Effector memory CD8-positive, alpha-beta T cell (primary cell): ENCODE data around the gene LINC01488.

Source experiments
- ATAC-seq: fragments of 150-1000 bp; cut with Tn5 transposase; replicated peaks from 2 replicates; pipeline ENCODE4 v1.10.0; 2021; ENCODE audit warnings: mild to moderate bottlenecking, moderate library complexity
- DNase-seq, 3 experiments: peaks; one replicate each; pipeline ENCODE4 v3.0.0; 2021
- H3K27ac Mint-ChIP-seq, 2 donors: one replicate each; pipeline ENCODE4 v1.8.0; 2022; ENCODE audit warnings: mild to moderate bottlenecking in 2 of 2, mixed read lengths in 2 of 2, moderate library complexity in 2 of 2
- H3K27me3 Mint-ChIP-seq, 2 donors: one replicate each; pipeline ENCODE4 v1.8.0; 2022; ENCODE audit warnings: mixed read lengths in 2 of 2
- H3K36me3 Mint-ChIP-seq: one replicate; pipeline ENCODE4 v1.8.0; 2022; ENCODE audit warnings: mild to moderate bottlenecking, moderate library complexity, mixed read lengths; ENCODE audit not compliant: insufficient read depth
- H3K4me1 Mint-ChIP-seq, 2 donors: one replicate each; pipeline ENCODE4 v1.8.0; 2022; ENCODE audit warnings: low read depth in 2 of 2, mixed read lengths in 2 of 2
- H3K4me3 Mint-ChIP-seq, 2 donors: one replicate each; pipeline ENCODE4 v1.8.0; 2022; ENCODE audit warnings: mild to moderate bottlenecking in 2 of 2, mixed read lengths in 2 of 2, moderate library complexity in 2 of 2
- H3K9me3 Mint-ChIP-seq, 2 donors: one replicate each; pipeline ENCODE4 v1.8.0; 2022; ENCODE audit warnings: mixed read lengths in 2 of 2
- total RNA-seq, 9 experiments: gene quantifications; one replicate each; lab custom pipeline; 2026; lab: John Stamatoyannopoulos, UW

The LINC01488 gene
- 0 to 0.06 (median 0) reads per million in 9 experiments for total RNA-seq

- no peaks in the 10 kb centered on the region for H3K4me1 Mint-ChIP-seq
- no peak for DNase-seq
These were observed at the start of gene LINC01488 for GRCh38 chr11:69481393-69481844. TSS of gene LINC01488 (plus strand) at chr11:69481663.

DNA sequence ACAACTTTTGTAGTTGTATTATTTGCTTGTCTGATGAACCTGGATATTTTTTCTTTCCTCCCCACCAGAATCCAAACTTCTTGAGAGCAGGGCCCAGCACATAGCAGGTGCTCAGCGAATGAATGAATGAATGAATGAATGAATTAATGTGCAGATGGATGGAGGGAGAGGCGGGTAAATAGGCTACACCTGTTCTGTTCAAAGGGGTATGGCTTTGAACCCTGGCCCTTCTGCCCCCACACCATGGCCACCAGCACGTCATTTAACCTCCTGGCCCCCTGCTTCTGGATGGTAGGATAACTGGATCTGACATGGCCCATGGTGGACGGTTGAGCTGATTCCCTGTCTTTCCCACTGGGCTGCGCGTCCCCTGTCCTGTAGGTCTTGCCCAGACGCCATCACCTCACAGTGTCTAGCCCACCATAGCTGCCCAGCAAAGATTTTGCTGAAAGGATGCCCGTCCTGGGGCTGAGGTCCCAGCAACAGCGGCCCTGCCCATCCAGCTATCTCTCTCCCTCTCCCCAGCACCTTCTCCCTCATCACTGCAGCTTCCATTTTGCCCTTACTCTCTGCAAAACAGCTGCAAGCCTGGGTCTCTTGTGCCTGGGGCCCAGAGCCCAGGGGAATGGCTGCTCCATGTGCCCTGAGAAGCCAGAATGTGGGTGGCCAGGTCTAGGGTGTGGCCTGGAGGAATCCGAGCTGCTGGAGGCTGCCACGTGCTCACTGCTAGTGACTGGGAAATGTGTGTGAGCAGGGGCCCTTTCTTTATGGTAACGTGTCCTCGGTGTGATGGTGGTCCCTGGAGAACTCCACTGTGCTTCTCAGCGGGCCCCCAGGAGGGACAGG is 49.3 kb upstream of the LINC01488 start:
- ATAC-seq (no peak), DNase-seq (no peak)
- H3K27me3 Mint-ChIP-seq: peaks cover 24 to 84% of the 10 kb centered on the region in 2 donors
- H3K36me3 Mint-ChIP-seq: no peaks in the 10 kb centered on the region
- H3K9me3 Mint-ChIP-seq: no peaks in the 10 kb centered on the region
- no peaks in the 10 kb centered on the region for H3K4me1 Mint-ChIP-seq
- H3K4me3 Mint-ChIP-seq: no peak overlapping the region
- no peak overlapping the region for H3K27ac Mint-ChIP-seq

More at GRCh38 chr11:69481393-69481844, at the start of gene LINC01488:
- peaks cover 0 to 22% of the 10 kb centered on the region in 2 donors for H3K27me3 Mint-ChIP-seq
- no peak for ATAC-seq
- H3K36me3 Mint-ChIP-seq: no peaks in the 10 kb centered on the region
- H3K9me3 Mint-ChIP-seq: no peaks in the 10 kb centered on the region
- no peak within 1 kb of the TSS for H3K4me3 Mint-ChIP-seq
- H3K27ac Mint-ChIP-seq: no peak within 1 kb of the TSS

DNA sequence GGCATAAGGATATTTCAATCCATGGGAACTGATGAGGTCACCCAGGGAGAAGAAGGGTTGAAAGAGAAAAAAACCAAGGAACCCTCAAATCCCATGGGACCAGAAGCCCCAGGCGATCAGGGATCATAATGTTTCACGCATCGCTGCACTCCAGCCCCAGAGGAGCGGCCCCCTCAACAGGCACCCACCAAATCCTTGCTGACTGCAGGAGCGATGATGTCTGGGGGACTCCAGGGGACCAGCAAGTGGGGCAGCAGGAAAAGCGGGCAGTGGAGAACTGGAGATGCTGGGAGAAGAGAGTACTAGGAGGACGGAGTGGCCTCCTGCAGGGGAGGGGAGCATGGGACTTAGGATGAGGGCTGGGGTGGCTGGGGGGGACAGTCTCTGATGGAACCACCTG is 47.7 kb upstream of the LINC01488 start:
- no peaks in the 10 kb centered on the region for H3K4me1 Mint-ChIP-seq
- H3K27ac Mint-ChIP-seq: no peak overlapping the region
- DNase-seq (no peak), ATAC-seq (no peak)
- no peaks in the 10 kb centered on the region for H3K36me3 Mint-ChIP-seq
- peaks cover 24 to 82% of the 10 kb centered on the region in 2 donors for H3K27me3 Mint-ChIP-seq
- H3K4me3 Mint-ChIP-seq: no peak overlapping the region
- H3K9me3 Mint-ChIP-seq: no peaks in the 10 kb centered on the region

DNA sequence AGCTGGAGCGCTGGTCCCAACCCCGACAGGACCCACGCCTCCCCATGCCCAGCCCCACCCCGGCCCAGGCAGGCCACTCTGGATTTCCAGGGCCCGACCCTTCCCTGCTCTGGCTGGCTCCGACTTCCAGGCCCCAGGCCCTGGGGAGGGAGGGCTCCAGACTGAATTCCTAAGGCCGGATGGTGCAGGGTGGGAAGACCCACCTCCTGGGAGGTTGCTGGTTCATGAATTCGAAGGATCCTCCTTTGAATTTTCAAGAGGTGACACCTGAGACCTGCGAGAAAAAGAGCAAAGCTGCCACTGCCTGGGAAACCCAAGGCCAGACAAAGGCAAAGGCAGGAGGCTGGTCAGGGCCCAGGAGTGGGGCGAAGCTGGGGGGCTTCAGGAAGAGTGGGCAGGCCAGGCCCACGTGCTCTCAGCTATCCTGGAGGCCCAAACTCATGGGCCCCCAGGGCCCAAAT is 47.0 kb upstream of the LINC01488 start:
- Mint-ChIP-seq H3K27me3 (peaks cover 24 to 82% of the 10 kb centered on the region in 2 donors), H3K4me1 (no peaks in the 10 kb centered on the region), H3K36me3 (no peaks in the 10 kb centered on the region), H3K4me3 (no peak overlapping the region), H3K27ac (no peak overlapping the region), H3K9me3 (no peaks in the 10 kb centered on the region)
- DNase-seq: no peak
- no peak for ATAC-seq

- H3K27ac Mint-ChIP-seq: no peak overlapping the region
- ATAC-seq: no peak
- H3K36me3 Mint-ChIP-seq: no peaks in the 10 kb centered on the region
- no peaks in the 10 kb centered on the region for H3K4me1 Mint-ChIP-seq
- H3K4me3 Mint-ChIP-seq: no peak overlapping the region
- H3K27me3 Mint-ChIP-seq: peaks cover 24 to 82% of the 10 kb centered on the region in 2 donors
- no peak for DNase-seq
- no peaks in the 10 kb centered on the region for H3K9me3 Mint-ChIP-seq
These were observed 46.1 kb upstream of the LINC01488 start for GRCh38 chr11:69435161-69435986.

DNA sequence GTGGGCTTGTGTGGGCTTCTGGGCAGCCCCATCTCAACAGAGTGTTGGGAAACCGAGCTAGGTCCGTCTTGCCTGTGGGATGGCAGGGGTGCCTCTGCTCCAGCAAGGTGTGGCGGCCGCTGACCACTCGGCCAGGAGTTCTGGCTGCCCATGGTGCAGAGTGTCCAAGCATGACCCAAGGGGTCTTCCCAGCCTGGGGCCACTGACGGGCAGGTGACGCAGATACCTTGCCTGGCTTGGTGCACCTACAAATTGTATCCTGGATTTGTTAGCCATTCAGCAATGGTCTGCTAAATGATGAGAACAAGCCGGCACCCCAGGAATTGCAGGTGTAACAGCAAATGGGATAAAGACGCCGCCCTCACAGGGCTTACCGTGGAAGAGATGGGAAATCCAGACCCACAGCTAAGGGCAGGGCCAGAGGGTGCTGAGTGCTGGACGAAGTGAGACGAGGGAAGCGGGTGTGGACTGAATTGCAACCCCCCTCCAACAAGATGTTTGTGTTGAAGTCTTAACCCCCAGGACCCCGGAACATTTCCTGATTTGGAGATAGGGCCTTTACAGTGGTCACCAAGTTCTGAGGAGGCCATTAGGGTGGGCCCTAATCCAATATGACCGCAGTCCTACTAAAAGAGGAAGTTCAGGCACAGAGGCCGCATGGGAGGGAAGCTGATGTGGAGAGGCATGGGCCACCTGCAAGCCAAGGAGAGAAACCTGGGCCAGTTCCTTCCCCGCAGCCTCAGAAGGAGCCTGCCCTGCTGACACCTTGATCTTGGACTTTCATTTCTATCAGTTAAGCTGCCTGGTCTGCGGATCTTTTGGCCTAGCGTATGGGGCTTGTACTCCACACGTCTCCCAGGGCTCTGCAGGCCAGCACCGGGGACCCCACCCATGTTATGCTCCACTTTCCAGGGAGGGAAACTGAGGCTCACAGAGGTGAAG is 45.2 kb upstream of the LINC01488 start:
- Mint-ChIP-seq H3K4me3 (no peak overlapping the region), H3K36me3 (no peaks in the 10 kb centered on the region), H3K4me1 (no peaks in the 10 kb centered on the region), H3K9me3 (no peaks in the 10 kb centered on the region), H3K27me3 (peaks cover 24 to 80% of the 10 kb centered on the region in 2 donors), H3K27ac (no peak overlapping the region)
- ATAC-seq (no peak), DNase-seq (no peak)

DNA sequence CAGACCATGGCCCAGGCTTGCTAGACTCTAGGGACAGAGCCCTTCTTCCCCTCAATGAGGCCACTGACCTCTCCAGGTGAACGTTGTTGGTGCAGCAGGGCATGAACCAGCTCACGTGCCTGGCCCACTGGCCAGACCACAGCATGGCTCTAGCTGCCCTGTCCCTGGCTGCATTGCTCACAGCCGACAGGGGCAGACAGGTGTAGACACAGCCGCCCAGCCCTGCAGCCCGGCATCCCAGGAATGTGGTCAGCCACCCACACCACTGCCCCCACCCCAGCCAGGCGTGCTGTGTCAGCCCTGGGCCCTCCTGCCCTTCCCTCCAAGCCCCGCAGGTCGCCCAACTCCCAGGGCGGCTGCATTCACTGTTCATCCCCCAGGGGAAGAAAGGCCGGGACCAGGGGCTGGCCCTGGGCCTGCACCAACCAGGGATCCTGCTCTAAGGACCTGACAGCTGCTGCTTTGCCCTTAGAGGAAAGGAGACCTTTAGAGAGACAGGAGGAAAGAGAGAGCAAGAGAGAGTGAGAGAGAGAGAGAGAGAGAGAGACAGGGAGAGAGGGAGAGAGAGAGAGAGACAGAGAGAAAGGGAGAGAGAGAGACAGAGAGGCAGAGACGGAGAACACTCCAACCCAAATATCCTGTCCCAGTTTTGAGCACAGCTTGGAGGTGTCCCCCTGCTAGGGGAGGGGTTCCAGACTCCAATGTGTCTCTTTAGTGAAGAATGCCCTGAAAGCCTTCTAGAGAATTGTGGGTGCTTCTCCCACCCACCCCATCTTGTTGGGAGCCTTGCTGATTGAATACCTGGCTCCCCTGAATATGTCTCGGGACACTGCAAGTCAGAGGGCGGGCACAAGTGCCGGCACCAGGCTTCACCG is 44.2 kb upstream of the LINC01488 start:
- Mint-ChIP-seq H3K27ac (no peak overlapping the region), H3K4me3 (no peak overlapping the region), H3K9me3 (no peaks in the 10 kb centered on the region), H3K4me1 (no peaks in the 10 kb centered on the region), H3K27me3 (peaks cover 20 to 70% of the 10 kb centered on the region in 2 donors), H3K36me3 (no peaks in the 10 kb centered on the region)
- no peak for ATAC-seq
- no peak for DNase-seq

GRCh38 chr11:69437876-69438205 is 43.6 kb upstream of the LINC01488 start:
- Mint-ChIP-seq H3K27ac (no peak overlapping the region), H3K4me1 (no peaks in the 10 kb centered on the region), H3K27me3 (peaks cover 19 to 65% of the 10 kb centered on the region in 2 donors), H3K9me3 (no peaks in the 10 kb centered on the region), H3K4me3 (no peak overlapping the region), H3K36me3 (no peaks in the 10 kb centered on the region)
- DNase-seq: no peak
- ATAC-seq: no peak

GRCh38 chr11:69438286-69438920 is 43.1 kb upstream of the LINC01488 start:
- peaks cover 14 to 60% of the 10 kb centered on the region in 2 donors for H3K27me3 Mint-ChIP-seq
- ATAC-seq: no peak
- no peaks in the 10 kb centered on the region for H3K36me3 Mint-ChIP-seq
- H3K4me3 Mint-ChIP-seq: no peak overlapping the region
- no peak overlapping the region for H3K27ac Mint-ChIP-seq
- no peaks in the 10 kb centered on the region for H3K4me1 Mint-ChIP-seq
- DNase-seq: no peak
- H3K9me3 Mint-ChIP-seq: no peaks in the 10 kb centered on the region

- H3K4me1 Mint-ChIP-seq: peaks cover 0 to 5% of the 10 kb centered on the region in 2 donors
- H3K36me3 Mint-ChIP-seq: no peaks in the 10 kb centered on the region
- H3K27me3 Mint-ChIP-seq: peaks cover 7 to 58% of the 10 kb centered on the region in 2 donors
- H3K27ac Mint-ChIP-seq: no peak overlapping the region
- DNase-seq (no peak), ATAC-seq (no peak)
- no peak overlapping the region for H3K4me3 Mint-ChIP-seq
- no peaks in the 10 kb centered on the region for H3K9me3 Mint-ChIP-seq
These were observed 42.3 kb upstream of the LINC01488 start for GRCh38 chr11:69439127-69439526.

DNA sequence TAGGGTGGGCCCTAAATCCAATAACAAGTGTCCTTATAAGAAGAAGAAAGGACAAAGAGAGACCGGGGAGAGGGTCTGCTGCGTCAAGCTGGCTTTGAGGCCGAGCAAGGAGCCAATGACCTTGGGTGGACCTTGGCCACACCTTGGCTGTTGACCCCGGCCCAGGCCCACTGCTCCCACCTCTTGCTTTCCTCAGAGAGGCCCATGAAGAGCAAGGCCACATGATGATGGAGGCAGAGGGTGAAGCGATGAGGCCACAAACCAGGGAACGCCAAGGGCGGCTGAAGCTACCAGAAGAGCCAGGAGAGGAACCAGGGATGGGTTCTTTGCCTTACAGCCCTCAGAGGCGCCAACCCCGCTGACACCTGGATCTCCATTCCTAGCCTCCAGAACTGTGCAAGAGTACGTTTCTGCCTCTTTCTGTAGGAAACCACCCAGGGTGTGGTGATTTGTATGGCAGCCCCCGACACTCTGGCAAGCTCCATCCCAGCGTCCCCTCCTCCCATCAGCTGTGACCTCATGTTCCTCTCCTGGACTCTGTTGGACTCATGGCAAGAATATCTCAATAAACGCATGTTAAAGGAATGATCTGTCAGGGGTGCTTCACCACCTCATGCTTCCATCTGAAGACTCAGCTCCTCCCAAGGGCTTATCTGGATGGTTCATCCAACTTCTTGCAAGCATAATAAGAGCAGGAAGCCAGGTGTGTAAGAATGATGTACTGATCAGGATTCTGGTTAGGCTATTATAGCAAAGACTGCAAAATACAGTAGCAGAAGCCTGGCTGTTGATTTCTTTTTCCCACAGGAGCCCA is 41.6 kb upstream of the LINC01488 start:
- Mint-ChIP-seq H3K9me3 (no peaks in the 10 kb centered on the region), H3K4me1 (peaks cover 0 to 6% of the 10 kb centered on the region in 2 donors), H3K27ac (no peak overlapping the region), H3K4me3 (no peak overlapping the region), H3K36me3 (no peaks in the 10 kb centered on the region), H3K27me3 (peaks cover 2 to 58% of the 10 kb centered on the region in 2 donors)
- ATAC-seq (no peak), DNase-seq (no peak)
